DOHH2 (cell line): ENCODE results near the gene SLBP.

Source experiments
- H3F3A ChIP-seq: fragments of 200-600 bp; sonication (generic), shearing (Covaris generic); 2 replicates; pipeline ENCODE4 v1.6.0; 2016; ENCODE audit warnings: antibody characterized with exemption, mild to moderate bottlenecking; ENCODE audit not compliant: control insufficient read depth, insufficient read depth
- H3K27ac ChIP-seq: fragments of 200-600 bp; sonication (generic); 2 replicates; pipeline ENCODE4 v1.5.1; 2014; ENCODE audit warnings: low read depth, mild to moderate bottlenecking, low read length, moderate library complexity
- H3K27me3 ChIP-seq: fragments of 200-600 bp; sonication (generic); 2 replicates; pipeline ENCODE4 v1.6.1; 2014; ENCODE audit warnings: mild to moderate bottlenecking, low read length, mixed read lengths; ENCODE audit not compliant: control insufficient read depth
- H3K36me3 ChIP-seq: fragments of 200-600 bp; sonication (generic); 2 replicates; pipeline ENCODE4 v1.6.1; 2014; ENCODE audit warnings: mild to moderate bottlenecking, low read length, moderate library complexity, mixed read lengths; ENCODE audit not compliant: control insufficient read depth
- H3K4me1 ChIP-seq: fragments of 200-600 bp; sonication (generic); 2 replicates; pipeline ENCODE4 v1.6.1; 2014; ENCODE audit warnings: mild to moderate bottlenecking, low read length, mixed read lengths; ENCODE audit not compliant: control insufficient read depth
- H3K4me2 ChIP-seq: fragments of 200-600 bp; sonication (generic); 2 replicates; pipeline ENCODE4 v1.6.0; 2014; ENCODE audit warnings: mild to moderate bottlenecking, low read length, moderate library complexity
- H3K4me3 ChIP-seq: fragments of 200-600 bp; sonication (generic); 2 replicates; pipeline ENCODE4 v1.5.1; 2014; ENCODE audit warnings: mild to moderate bottlenecking, low read length, mixed read lengths
- H3K79me2 ChIP-seq: fragments of 200-600 bp; sonication (generic); 2 replicates; pipeline ENCODE4 v1.6.1; 2014; ENCODE audit warnings: mild to moderate bottlenecking, low read length, mixed read lengths; ENCODE audit not compliant: control insufficient read depth
- H3K9me2 ChIP-seq: fragments of 200-600 bp; sonication (generic); replicated peaks from 2 replicates; pipeline ENCODE4 v1.6.1; 2014; ENCODE audit warnings: mild to moderate bottlenecking, low read length, mixed read lengths; ENCODE audit not compliant: control insufficient read depth
- H3K9me3 ChIP-seq: fragments of 200-600 bp; sonication (generic); 2 replicates; pipeline ENCODE4 v1.6.1; 2014; ENCODE audit warnings: antibody characterized with exemption, low read length, mixed read lengths; ENCODE audit not compliant: control insufficient read depth, insufficient read depth
- H4K20me1 ChIP-seq: fragments of 200-600 bp; sonication (generic); 2 replicates; pipeline ENCODE4 v1.6.0; 2014; ENCODE audit warnings: low read depth, mild to moderate bottlenecking, antibody characterized with exemption, low read length, moderate library complexity; ENCODE audit not compliant: control insufficient read depth, insufficient read depth
- CTCF ChIP-seq: fragments of 200-600 bp; sonication (generic); IDR thresholded peaks from one replicate; pipeline ENCODE4 v1.5.1; 2014; ENCODE audit warnings: antibody characterized with exemption, mild to moderate bottlenecking, low read depth, low read length; ENCODE audit not compliant: poor library complexity, severe bottlenecking
- EZH2phosphoT487 ChIP-seq: fragments of 200-600 bp; sonication (generic); IDR thresholded peaks from 2 replicates; pipeline ENCODE4 v1.6.1; 2017; ENCODE audit warnings: borderline replicate concordance, mild to moderate bottlenecking, antibody characterized with exemption, low read length, moderate library complexity, mixed read lengths

Gene SLBP

DNA sequence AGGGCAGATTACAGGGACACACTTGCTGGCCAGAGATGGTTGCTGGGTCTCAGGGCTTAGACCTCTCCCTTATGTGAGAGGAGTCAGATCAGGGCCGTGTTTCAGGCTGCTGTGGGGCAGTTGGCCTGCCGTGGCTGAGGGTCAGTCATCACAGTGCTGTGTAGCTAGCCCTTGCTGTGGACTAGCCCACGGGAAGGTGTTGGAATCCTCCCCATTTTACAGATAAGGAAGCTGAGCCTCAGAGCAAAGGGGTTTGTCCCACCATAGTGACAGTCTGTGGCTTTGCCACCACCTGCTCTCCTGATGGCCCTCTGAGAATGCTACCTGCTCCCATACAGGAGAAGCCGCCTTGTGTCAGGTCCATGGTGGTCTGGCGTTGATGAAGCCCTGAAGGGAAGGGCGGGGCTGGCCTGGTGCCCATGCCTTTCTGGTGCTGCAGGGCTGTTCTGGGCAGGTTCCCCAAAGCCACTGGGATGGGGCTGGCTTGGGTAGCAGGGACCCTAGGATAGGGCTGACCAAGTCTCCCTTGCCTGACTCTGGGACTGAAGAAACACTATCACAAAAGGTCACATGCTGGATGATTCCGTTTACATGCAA, 25.6 kb downstream of the SLBP start:
- Histone ChIP-seq H3K4me3 (no peak overlapping the region), H3K27ac (no peak overlapping the region), H3K79me2 (no peaks in the 10 kb centered on the region), H4K20me1 (peaks cover 11% of the 10 kb centered on the region; the same call in 1 of the 2 replicates), H3K27me3 (peaks cover 11% of the 10 kb centered on the region), H3K4me2 (no peak overlapping the region), H3K9me2 (no peaks in the 10 kb centered on the region), H3K36me3 (peaks cover 12% of the 10 kb centered on the region), H3K9me3 (no peaks in the 10 kb centered on the region), H3K4me1 (peaks cover 20% of the 10 kb centered on the region), H3F3A (peaks cover 32% of the 10 kb centered on the region)
- TF ChIP-seq CTCF, result no peak
- TF ChIP-seq EZH2phosphoT487, result no peak

GRCh38 chr4:1685235-1686150, 26.6 kb downstream of the SLBP start:
- Histone ChIP-seq H4K20me1 (peaks cover 2% of the 10 kb centered on the region; the same call in 1 of the 2 replicates), H3K79me2 (no peaks in the 10 kb centered on the region), H3K27me3 (peaks cover 11% of the 10 kb centered on the region), H3K4me3 (peak overlapping the region; percentile 65), H3F3A (peaks cover 22% of the 10 kb centered on the region), H3K9me3 (no peaks in the 10 kb centered on the region), H3K9me2 (no peaks in the 10 kb centered on the region), H3K36me3 (peaks cover 2% of the 10 kb centered on the region), H3K4me2 (peak overlapping the region; percentile 68), H3K27ac (no peak overlapping the region), H3K4me1 (peaks cover 20% of the 10 kb centered on the region)
- no peak for TF ChIP-seq CTCF
- TF ChIP-seq EZH2phosphoT487, result no peak

DNA sequence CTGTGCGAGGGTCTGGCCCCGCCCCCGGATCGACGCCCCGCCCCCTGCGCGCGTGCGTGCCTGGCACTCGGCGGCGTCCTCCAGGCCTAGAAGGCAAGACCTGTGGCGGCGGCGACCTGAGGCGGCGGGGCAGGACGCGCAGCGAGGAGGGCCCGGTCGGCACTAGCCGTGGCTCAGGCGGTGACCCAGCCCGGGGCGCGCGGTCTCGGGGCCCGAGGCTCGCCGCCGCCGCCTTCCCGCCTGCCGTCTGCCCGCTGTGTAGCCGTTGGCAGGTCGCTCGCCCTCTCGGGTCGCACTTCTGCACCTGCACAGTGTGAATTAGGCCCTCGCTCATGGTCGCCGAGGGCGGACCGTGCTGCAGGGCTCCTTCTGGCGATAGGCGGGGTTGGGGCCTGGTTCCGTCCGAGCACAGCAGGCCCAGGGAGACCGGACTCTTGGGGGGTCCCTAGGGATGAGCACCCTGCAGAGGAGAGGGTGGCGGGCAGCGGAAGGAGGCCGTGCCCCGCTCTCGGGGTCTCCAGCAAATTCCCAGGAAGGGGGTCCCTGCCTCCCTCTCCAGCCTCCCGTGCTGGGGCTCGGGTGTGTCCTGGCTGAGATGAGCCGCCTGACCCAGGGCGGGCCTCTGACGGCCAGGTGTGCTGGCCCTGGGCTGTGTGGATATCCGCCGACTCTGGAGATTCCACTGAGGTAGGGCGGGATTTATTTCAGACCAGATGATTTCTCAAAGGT, 27.4 kb downstream of the SLBP start:
- Histone ChIP-seq H3F3A (peaks cover 17% of the 10 kb centered on the region), H3K4me3 (peak overlapping the region; percentile 65), H3K4me1 (peaks cover 20% of the 10 kb centered on the region), H4K20me1 (no peaks in the 10 kb centered on the region), H3K9me2 (no peaks in the 10 kb centered on the region), H3K27ac (no peak overlapping the region), H3K9me3 (no peaks in the 10 kb centered on the region), H3K36me3 (no peaks in the 10 kb centered on the region), H3K27me3 (peaks cover 11% of the 10 kb centered on the region), H3K79me2 (no peaks in the 10 kb centered on the region), H3K4me2 (peak overlapping the region; percentile 68)
- TF ChIP-seq EZH2phosphoT487 (no peak), CTCF (no peak)
